ENCODE data around the gene RAC3. TPM values are rescaled to one million over a fixed set of nuclear protein-coding genes. Genes with fewer than 3 reads are reported as not detected.

The RAC3 gene
- total RNA-seq, 4 donors from 2014 or later: 11.8 to 23.8 (median 14.4) TPM

GRCh38 chr17:81992306-81993102, 39.0 kb upstream of the RAC3 start:
- TF ChIP-seq POLR2A (IDR thresholded peaks at IDR 0.05): no peak
- TF ChIP-seq CTCF (IDR thresholded peaks at IDR 0.05): no peak
- H3K4me1 ChIP-seq: peaks cover 36 to 48% of the 10 kb centered on the region in 2 donors
- intact Hi-C loops (cut with DNase I): no loop called here
- no peaks in the 10 kb centered on the region for H3K9me3 ChIP-seq
- no peak for DNase-seq
- no peaks in the 10 kb centered on the region for H3K27me3 ChIP-seq
- peak overlapping the region in 1 of 3 donors; percentile 12 for H3K27ac ChIP-seq
- peaks cover 0 to under 1% of the 10 kb centered on the region in 2 donors for H3K36me3 ChIP-seq
- no peak overlapping the region for H3K4me3 ChIP-seq (replicated peaks in 1 of 3)
- 70 to 73% methylated on average over 21 to 24 of the region's 31 CpGs for WGBS, 2 donors

GRCh38 chr17:81993729-81994592, 37.5 kb upstream of the RAC3 start:
- WGBS, 2 donors: 97% methylated on average over 16 to 25 of the region's 37 CpGs
- TF ChIP-seq CTCF (IDR thresholded peaks at IDR 0.05) (no peak), POLR2A (IDR thresholded peaks at IDR 0.05) (no peak)
- no peak for DNase-seq
- Histone ChIP-seq H3K27ac (peak overlapping the region in 1 of 3 donors; percentile 7), H3K4me1 (peaks cover 39 to 62% of the 10 kb centered on the region in 2 donors), H3K36me3 (no peaks in the 10 kb centered on the region), H3K4me3 (replicated peaks in 1 of 3) (no peak overlapping the region), H3K27me3 (no peaks in the 10 kb centered on the region), H3K9me3 (no peaks in the 10 kb centered on the region)
- intact Hi-C loops (cut with DNase I): no loop called here

DNA sequence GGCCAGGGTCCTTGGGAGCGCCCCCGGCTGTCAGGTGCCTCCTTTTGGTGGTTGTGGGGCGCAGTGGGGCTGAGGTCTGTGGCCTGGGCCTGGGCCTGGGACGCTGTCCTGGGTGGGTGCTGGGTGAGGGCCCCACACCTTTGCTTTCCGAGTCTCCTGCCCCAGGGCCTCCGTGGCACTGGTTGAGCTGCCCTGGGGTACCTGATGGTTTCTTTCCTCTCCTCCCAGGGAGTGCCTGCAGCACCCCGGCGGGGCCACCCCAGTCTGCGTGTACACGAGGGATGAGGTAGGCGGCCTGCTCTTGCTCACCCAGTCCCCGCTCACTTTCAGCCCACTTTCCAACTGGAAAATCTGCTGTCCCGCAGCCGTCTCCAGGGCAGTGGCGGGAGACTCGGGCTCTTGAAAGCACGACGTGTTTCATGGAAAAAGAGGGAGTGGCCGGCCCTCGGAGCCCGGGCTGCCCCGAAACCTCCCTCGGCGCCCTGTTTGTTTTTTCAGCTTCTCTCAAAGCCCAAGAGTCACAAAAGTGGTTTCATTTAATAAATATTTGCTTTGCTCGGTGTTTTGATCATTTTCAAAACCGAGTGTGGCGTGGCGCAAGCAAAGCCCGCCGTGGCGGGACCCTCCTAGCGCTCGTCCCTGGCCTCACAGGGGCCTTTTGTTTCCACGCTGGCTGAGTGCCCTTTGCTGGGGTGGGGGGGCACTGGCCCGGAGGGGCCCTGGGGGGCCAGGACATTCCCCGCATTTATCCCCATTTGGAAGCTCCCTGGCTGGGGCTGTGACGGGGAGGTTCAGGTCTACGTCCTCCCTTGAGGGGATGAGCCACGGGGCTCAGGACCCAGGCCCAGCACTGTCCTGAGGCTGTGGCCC, 36.6 kb upstream of the RAC3 start:
- intact Hi-C loops (cut with DNase I): no loop called here
- Histone ChIP-seq H3K27me3 (no peaks in the 10 kb centered on the region), H3K9me3 (no peaks in the 10 kb centered on the region), H3K4me1 (peaks cover 46 to 70% of the 10 kb centered on the region in 2 donors), H3K27ac (peak overlapping the region in 2 of 3 donors; percentile 15 to 58), H3K4me3 (replicated peaks in 1 of 3) (no peak overlapping the region), H3K36me3 (no peaks in the 10 kb centered on the region)
- peak; percentile 80 to 82 for DNase-seq
- WGBS, 2 donors: 35 to 57% methylated on average over 23 to 35 of the region's 39 CpGs
- TF ChIP-seq CTCF (IDR thresholded peaks at IDR 0.05) (no peak), POLR2A (IDR thresholded peaks at IDR 0.05) (no peak)

- no peaks in the 10 kb centered on the region for H3K36me3 ChIP-seq
- no peaks in the 10 kb centered on the region for H3K9me3 ChIP-seq
- H3K4me3 ChIP-seq (replicated peaks in 1 of 3): no peak overlapping the region
- peak overlapping the region in 2 of 3 donors; percentile 15 to 58 for H3K27ac ChIP-seq
- 94 to 95% methylated on average over 21 to 29 of the region's 29 CpGs for WGBS, 2 donors
- TF ChIP-seq CTCF (IDR thresholded peaks at IDR 0.05): no peak
- no peak for TF ChIP-seq POLR2A (IDR thresholded peaks at IDR 0.05)
- H3K4me1 ChIP-seq: peaks cover 46 to 72% of the 10 kb centered on the region in 2 donors
- intact Hi-C loops (cut with DNase I): no loop called here
- no peaks in the 10 kb centered on the region for H3K27me3 ChIP-seq
- no peak for DNase-seq
Observed at GRCh38 chr17:81995463-81996231, 35.8 kb upstream of the RAC3 start.
